DMS153 (cell line): ENCODE measurements around the gene EOLA1.
"Not testable (repeated sequence)": the region's sequence is repeated elsewhere in the genome, so short reads cannot be mapped to it uniquely, and the experiment has no call there.

ENCODE experiments used
- DNase-seq: peaks from one replicate; lab custom pipeline; 2025; lab: John Stamatoyannopoulos, UW

Gene EOLA1

DNA sequence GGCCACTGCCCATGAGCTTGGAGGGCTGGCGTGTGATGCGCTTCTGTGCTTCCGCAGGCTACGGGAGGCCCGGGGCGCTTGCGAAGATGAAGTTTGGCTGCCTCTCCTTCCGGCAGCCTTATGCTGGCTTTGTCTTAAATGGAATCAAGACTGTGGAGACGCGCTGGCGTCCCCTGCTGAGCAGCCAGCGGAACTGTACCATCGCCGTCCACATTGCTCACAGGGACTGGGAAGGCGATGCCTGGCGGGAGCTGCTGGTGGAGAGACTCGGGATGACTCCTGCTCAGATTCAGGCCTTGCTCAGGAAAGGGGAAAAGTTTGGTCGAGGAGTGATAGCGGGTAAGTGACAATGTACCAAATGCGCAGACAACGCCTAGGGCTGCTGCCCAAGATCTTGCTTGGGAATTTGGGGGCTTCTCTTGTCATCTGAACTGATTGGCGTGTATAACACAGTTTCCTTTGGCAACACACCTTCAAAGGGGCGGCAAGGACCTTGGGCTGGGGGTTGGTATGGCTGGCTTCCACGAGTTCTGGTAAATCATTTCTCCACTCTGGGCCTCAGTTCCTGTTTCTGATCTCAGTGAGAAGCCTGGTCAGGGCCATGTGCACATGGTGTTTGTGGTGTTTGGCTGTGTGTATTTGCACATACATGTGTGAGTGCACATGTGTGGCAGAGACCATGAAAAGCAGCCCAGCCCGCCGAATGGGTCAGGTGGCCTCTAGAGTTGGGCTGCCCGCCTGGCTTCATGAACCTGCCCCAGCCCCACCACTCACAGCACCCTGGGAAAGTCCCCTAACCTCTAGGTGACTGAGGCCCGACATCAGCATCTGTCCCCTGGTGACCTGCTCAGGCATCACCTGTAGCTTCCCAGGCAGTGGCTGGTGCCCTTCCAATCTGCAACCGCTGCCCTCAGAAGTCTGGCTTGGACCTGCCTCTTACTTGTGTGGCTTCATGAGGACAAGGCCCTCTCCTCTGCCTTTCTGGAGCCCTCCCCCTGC lies 5.0 kb downstream of the EOLA1 start:
- not testable (repeated sequence) for DNase-seq

DNA sequence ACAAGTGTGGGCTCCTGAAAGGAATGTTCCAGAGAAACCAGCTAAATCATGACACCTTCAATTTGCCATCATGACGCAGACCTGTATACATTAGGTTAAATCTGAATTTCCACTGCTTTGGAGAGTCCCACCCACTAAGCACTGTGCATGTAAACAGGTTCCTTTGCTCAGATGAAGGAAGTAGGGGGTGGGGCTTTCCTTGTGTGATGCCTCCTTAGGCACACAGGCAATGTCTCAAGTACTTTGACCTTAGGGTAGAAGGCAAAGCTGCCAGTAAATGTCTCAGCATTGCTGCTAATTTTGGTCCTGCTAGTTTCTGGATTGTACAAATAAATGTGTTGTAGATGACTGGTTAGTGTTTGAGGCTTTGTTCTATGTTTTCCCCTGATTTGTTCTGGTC lies 6.2 kb downstream of the EOLA1 start:
- not testable (repeated sequence) for DNase-seq

DNA sequence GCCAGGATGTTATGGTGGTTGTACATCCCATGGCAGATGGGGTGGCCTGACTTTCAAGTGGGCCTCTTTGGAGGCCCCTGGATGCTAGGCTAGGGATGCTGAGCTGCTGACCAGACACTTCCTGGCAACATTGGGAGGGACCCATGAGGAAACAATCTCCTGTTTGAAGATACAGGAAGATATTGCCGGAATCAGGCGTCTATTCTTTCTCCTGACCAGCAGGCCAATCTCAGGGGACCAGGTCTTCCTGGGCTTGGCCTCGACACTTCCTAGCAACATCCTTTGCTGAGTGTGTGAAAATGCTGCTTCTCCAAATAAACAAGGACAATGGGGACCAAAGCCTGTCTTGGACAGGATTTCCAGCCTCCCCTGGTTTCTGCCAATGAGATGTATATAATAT lies 7.0 kb downstream of the EOLA1 start:
- DNase-seq = not testable (repeated sequence)

DNA sequence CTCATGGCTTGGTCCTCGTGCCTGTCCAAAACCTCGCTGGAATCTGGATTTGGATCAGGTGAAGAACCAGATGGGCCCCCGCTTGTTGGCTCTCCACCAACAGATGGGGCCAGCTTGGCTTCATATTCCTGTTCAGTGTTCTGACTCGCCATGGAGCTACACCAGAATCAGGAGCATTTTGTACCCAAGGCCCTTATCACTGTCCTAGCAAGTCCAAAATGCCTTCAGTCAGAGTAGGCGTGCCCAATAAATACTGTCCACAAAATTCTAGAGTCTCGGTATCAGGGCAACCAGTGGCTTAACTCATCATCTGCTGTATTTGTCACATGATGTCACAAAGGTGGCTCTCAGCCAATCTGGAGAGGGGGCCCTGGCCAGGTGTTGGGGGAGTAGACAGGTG lies 8.9 kb downstream of the EOLA1 start, which contains the start of gene HSFX3:
HSFX3 (minus strand) TSS at position 224 of the 400 bp plus-strand sequence; CDS start at position 152, 72 bp downstream.
- DNase-seq = not testable (repeated sequence)

DNA sequence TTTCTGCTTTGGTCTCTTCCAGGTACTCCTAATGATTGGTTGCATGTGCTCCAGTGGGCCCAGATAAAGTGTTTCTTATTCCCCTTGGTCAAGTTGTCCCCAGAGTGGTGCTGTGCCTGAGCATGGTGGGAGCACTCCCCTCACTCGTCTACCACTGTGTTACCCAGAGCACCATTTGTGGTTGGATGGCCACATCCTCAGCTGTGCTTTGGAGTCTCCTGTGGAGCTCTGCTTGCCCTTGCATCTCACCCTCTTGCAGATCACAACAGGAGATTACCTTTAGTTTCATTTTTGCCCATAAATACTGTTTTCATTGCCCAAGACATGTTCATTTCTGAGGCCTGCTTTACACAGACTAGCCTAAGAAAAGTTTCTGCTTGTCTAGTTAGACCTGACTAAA lies 9.6 kb downstream of the EOLA1 start:
- not testable (repeated sequence) for DNase-seq

DNA sequence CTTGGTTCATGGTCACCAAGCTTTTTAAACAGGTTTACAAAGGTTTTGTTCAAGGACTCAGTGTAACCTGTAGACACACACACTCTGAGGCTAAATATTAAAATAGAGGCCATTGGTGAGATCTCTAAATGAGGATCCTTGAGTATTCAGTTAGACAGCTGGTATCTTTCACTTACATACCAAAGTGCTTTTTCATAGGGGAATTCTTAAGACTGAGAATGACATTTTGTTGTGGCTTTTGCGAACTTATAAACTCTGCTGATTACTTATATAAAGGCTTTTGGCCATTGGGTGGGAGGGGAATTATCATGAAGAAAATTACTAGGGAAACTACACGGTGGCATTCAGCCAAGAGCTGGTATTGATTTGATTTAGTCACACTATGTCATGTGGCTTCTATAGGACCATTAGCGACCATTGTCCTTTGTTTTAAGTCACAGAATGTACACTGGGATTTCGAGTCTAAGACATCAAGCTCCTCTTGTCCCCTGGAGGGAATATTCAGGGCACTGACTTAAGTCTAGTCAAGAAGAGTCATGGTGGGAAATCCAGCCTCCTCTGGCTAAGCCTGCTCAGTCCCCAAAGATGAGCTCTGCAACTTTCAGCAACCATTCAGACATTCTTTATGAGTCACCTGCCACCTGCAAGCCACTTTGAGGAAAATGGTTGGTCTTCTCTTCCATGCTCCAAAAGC lies 10.6 kb downstream of the EOLA1 start:
- DNase-seq = not testable (repeated sequence)

DNA sequence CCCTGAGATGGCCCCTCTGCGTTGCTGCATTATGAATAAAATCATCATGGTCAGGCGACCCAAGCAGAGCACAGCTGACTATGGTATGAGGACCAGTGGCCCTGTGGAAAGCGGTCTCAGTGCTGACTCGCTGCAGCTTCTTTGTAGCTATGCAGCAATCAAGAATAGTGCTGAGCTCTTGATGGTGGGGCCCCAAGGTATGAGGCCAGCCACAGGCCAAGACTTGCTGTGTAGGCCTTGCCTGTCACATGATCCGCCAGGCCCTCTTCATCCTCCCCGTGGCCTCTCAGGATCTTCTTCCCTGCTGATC lies 11.1 kb downstream of the EOLA1 start:
- not testable (repeated sequence) for DNase-seq

DNA sequence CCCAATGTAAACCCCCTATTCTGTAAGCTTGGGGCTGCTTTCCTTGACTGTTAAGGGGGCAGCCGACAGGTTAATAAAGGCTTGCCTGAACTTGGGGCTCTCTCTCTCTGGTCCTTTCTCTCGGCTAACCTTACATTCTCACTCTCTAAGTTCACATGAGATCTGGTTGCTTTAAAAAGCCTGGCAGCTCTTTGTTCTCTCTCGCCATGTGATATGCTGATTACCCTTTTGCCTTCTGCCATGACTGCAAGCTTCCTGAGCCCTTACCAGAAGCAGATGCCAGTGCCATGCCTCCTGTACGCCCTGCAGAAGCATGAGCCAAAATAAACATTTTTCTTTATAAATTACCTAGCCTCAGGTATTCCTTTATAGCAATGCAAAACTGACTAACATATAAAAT lies 14.4 kb downstream of the EOLA1 start:
- not testable (repeated sequence) for DNase-seq

DNA sequence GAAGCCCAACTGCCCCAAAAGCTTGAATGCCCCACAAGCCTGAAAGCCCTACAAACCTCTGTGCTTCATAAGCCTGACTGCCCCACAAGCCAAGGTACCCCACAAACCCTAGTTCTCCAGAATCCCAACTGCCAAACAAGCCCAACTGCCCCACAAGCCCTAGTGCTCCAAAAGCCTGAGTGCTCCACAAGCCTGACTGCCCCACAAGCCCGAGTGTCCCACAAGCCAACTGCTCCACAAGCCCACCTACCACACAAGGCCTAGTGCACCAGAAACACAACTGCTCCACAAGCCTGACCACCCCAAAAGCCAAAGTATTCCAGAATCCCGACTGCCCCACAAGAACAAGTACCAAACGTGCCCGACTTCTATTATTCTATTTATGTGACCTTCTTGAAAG lies 22.5 kb downstream of the EOLA1 start:
- DNase-seq = no peak

DNA sequence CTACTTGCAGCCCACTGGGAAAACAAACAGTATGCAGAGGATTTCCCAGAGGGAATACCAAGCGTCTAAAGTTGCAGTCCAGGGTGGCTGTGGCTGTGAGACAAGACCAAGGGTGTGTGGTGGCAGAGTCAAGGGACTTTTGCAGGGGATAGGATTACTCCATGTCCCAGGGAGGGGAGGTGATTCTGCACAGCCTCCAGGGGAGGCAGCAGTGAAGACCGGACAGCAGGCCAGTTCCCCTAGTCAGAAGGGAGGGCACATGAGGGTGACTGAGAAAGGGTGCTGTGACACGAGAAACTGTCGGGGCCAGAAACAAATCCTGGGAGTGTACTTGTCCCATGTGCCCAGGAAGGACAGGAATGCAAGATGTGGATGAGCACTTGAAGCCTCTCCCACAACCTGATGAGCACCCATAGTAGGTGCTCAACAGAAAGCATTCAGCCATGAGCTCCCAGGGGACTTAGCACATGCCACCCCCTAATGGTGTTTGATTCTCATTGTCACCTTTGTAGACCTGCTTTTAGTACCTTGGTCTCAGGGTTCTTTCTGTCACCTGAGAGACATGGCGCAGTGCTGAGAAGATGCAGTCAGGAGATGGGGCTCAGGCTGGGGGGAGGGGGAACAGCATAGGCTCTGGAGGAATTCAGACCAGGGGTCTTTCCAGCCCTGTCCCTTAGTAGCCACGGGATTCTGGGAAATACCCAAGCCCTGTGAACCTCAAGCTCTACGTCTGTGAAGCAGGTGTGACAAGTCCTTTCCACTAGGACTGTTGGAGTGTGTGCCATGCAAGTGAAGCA lies 27.0 kb downstream of the EOLA1 start:
- DNase-seq = no peak

DNA sequence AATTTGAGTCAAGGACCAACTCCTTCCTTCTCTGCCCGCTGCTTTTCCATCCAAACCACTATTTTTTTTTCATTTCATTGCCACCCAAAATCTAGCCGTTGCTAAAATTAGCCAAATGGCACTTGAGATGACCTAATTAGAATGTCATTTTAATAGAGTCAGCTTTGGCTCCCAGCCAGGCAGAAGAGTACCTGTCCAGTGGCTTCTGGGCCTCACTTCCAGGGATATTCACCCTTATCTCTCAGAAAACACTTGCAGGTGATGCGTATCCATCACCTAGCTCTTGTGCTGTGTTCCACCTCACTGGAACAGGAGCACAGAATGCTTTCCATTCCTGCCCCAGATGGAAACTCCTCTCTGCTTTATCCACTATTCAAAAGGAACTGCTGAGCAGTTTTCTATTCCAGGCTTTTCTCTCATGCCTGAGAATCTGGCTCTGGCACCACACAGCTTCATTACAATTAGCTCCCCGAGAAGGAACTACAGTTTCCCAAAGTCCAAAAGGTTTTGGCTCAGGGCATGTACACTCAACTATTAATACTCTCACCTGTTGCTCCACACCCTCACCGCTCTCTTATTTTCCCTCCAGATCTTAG lies 28.0 kb downstream of the EOLA1 start:
- DNase-seq = no peak

DNA sequence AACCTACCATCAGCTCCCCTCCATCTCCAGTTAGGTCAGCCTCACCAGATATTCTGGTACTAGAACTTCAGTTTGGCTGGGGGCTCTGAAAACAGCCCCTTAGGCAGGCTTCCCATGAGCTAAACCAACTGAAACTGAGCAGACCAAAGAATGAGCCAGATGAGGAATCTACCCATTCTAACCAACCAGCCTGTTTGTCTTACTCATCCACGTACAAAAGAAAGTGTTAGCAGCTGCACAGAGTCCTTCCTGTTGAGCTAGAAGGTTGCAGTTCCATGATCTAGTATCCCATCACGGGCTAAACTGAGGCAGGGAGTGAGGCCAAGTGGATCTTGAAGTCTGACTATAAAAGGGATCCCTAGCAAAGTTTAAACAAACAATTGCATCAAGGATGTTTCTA lies 29.0 kb downstream of the EOLA1 start:
- no peak for DNase-seq

DNA sequence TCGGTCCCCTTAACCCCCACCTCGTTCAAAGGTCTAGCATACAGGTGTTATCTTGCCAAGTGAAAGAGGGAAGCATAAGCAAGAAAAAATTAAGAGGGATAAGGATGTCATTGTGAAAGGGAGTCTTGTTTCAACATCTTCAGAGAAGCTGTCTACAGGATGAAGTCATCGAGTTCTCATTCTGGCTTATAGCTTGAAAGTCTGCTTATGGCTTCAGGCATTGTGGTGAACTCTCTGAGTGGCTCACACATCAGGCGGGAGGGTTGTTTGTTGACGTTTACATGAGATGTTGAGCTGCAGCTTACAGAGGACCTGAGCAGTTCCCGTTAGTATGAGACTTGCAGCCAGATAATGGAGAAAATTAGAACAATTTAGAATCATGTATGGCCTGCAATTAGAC lies 29.9 kb downstream of the EOLA1 start:
- DNase-seq = no peak

DNA sequence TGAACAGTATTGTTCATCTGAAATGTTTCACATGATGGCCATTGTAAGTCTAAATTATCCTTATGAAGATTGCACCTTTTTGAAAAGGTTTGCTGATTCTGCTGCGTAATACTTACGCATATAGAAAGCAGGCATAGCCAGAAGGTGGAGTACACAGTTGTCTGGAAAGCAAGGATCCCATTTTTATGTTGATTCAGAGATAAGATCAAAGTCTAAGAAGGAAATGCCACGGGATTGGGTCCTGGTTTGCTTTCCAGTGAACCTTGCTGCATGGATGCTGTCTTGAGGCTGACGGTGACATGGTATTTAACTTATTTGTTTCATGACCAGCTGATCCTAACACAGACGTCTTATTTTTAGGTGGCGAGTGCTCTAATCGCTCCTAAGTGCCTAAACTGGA lies 31.0 kb downstream of the EOLA1 start:
- no peak for DNase-seq

DNA sequence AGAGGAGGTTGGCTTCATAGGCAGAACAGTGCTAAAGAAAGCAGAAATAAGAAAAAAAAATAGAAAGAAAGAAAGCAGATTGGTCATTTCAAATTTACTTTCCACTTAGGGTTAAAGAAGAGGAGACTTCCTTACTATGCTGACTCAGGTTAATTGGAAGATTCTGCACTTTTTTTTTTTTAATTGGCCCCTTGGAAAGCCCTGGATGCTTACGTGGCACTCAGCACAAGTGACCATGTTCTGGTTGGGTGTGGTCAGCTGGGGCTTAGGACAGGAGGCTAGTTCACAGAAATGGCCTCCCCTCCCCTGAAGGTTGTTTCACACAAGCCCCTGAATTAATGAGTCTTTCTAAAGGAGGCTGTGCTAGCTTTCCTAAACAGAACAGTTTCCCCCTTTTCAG lies 31.9 kb downstream of the EOLA1 start:
- DNase-seq = no peak

DNA sequence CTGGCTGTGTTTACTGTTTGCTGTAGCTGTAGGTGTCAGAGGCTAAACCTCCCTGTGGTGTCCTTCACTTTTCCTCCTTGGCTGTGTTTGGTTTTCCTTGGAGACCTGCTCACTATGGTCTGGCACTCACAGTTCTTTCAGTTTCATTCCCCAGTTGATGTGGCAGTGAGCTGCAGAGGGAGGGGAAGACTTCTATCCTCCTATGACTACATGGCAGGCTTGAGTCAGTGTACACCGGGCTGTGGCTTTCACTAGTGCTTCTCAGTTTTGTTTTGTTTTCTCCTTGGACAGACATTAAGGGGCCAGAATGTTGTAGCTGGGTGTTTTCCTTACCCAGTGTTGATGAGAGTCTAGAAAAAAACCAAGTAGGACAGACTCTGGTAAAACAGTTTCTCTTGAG lies 32.6 kb downstream of the EOLA1 start:
- not testable (repeated sequence) for DNase-seq

DNA sequence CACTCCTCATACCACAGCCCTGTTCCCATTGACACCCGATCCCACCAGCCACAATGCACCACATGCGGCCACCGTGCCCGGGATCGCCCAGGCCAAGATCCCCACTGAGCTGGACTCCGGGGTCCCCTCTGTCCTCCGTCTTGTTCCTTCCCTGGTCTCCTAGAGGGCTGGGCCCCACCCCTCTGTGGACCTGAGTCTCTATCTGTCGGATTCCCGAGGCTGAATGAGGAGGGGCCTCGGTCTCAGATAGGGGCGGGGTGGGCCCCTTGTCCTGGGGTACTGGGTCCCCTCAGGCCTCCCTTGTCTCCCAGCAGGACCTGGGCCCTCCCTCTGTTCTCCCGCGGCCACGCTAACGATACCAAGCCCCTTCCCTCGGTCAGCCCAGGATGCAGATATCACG lies 44.8 kb downstream of the EOLA1 start:
- DNase-seq = not testable (repeated sequence)

DNA sequence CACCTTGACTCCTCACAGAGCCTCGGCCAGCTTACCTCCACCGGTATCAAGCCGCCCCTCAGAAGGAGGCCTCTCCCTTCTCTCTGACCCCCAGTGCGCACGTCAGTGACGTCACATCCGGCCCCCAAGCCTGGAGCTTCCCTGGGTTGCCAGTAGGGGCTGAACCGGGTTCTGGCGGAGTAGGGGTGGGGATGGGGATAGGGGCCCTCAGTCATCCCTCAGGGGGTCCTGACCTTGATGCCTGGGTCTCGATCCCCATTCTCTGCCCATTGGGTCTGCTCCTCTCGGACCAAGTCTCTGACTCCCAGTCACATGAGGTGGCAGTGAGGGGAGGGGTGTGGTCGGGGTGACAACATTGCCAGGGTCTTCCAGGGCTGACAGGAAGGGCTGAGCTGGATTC lies 46.5 kb downstream of the EOLA1 start, which contains the start of gene MAGEA9B:
MAGEA9B (minus strand) TSS at position 101 of the 400 bp plus-strand sequence. CDS start 4,280 bp downstream, outside the sequence.
- DNase-seq = not testable (repeated sequence)

DNA sequence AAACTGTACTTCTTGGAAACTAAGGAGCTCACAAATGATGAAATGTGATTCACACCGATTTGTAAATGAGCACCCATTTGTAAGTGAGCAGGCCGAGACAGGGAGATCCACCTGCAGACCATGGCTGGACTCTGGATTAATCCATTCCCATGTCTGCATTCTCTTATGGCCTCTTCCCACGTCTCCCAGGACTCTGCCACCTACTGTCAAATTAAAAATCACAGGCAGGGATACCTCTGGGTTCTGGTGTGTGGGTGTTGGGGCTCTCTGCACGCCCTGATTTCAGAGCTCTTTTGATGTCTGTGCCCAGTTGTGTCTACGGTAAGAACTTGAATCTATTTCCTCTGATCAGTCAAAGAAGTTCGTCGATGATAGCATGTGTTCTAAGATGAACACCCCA lies 50.2 kb downstream of the EOLA1 start:
- DNase-seq = not testable (repeated sequence)

DNA sequence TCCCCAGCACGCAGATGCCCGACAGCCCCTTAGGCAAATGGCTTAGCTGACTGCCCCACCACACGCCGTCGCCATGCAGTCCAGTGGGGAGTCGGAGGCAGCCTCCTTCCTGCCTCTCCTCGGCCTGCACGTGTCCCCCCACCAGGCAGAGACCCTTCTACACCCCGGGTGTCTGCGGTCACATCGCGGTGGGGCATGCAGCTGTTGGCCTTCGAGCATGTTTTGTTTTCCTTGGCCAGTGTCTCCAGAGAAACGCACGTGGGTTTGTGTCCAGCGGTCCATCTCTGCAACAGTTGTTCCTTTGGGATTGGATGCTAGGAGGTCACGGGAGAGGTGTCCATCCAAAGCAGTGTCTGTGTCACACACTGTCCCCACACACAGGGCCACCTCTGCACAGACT lies 54.4 kb downstream of the EOLA1 start, which contains the start of gene HSFX2:
HSFX2 (minus strand) TSS at position 101 of the 400 bp plus-strand sequence. CDS start 614 bp downstream, outside the sequence.
- not testable (repeated sequence) for DNase-seq

DNA sequence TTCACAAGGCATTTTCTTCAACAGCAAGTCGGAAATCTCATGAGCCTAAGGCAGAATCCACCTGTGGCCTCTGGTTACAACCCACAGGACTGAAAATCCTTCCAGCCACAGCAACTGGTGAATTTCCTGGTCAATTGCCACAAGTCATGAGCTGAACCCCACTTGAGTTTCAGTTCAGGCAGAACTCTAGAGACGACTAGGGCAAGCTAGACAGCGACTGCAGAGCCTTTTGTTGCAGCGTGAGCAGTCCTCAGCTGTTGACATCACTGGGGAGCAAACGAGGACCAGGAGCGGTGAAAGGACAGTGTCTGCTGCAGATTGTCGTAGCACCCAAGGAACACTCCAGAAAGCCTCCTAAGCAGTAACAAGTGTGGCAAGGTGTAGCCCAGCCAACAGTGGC lies 55.1 kb downstream of the EOLA1 start:
- not testable (repeated sequence) for DNase-seq
